Stimulated activated CD4-positive, alpha-beta T cell treated with anti-CD3 and anti-CD28 coated beads, Interleukin-1b, Interleukin-23, amount 100 ng/mL, for 4 hours (primary cell): ENCODE results near the gene ARID5A.
A peak's percentile ranks its signal among the peaks of the same experiment; 100 is the strongest.
"Not testable (repeated sequence)": the region's sequence is repeated elsewhere in the genome, so short reads cannot be mapped to it uniquely, and the experiment has no call there.

Experiments
- DNase-seq, 2 donors: peaks; one replicate each; pipeline ENCODE4 v3.0.0-alpha.2; 2020; ENCODE audit warnings: low read depth in 2 of 2

Gene ARID5A

DNA sequence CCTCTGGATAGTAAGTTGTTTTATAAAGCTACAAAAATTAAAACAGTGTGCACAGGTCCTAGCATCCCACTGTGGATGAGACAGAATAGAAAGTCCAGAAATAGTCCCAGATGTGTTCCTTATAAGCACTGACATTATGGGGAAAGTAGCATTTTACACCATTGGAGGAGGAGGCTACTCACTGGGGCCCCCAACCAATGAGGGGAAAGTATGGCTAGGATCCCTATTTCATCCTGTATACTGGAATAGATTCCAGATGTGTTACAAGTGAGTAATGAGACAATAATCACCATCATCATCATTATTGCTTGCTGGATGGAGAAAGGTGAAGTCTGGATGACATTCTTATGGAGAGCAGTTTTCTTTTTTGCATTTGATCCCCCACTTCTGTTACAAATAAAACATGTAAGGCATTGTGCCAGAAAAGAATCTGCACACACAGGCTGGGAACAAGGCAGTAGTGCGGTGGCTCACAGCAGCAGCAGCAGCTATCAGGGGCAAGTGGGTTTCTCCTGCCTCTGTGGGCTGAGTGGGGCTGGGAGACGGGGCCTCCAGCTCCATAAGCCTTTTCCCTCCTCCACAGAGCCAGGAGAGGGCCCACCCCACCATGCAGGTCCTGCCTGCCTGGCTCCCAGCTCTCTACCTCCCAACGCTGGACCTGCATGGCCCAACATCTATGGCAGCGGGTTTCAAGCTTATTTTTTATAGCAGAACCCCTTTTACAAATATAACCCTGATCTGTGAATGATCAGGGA lies 5.0 kb downstream of the ARID5A start:
- no peak for DNase-seq

- no peak for DNase-seq
These were observed 5.9 kb downstream of the ARID5A start for GRCh38 chr2:96542357-96542977.

- DNase-seq, result no peak
These were observed 9.8 kb downstream of the ARID5A start for GRCh38 chr2:96546321-96546720.

DNA sequence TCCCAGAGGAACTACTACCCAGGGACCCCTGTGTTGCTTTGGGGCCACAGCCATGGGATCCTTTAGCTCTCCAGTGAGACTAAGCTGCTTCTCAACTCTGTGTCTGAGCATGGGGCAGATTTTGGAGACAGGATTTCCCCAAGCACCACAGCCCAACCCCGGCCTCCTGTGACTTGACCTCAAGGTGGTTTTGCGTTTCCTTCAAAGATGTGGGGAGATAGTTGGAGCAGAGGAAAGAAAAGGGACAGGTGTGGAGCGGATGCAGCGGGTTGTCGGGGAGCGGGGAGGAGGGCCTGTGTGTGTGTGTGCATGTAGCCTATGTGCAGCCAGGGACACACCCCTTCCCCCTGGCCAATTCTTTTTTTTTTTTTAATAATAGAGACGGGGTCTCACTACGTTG lies 10.2 kb downstream of the ARID5A start:
- no peak for DNase-seq

DNA sequence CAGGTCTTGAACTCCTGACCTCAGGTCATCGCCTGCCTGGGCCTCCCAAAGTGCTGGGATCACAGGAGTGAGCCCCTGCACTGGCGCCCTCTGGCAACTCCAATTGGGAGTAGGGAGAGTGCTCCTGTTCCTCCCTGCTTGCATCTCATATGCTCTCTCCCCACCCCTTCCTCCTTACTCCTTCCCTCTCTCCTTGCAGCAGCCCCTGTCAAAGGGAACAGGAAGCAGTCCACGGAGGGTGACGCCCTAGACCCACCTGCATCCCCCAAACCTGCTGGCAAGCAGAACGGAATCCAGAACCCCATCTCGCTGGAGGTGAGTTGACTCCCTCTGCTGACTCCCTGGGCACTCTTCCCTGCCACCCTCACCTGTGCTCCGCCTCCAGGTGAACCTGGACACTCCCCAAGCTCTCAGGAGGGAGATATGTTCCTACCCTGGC lies 10.7 kb downstream of the ARID5A start:
- DNase-seq, result no peak

DNA sequence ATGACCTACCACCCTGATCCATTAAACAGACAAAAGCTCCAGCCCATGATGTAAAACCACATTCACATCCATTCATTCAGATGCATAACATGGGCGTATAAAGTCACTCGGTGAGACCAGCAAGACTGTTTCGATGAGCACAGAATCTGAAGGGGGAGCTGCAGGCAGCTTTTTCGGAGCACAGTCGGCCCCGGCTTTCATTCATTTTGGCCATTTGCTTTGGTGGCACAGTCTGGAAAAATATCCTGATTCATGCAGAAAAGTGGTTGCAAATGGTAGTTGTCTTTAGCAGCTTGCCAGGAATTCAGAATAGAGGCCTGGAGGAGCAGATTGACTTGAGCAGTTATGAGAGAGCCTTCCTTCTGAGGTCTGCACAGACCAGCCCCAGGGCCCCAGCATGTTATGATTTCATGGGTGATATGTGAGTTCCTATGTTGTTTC lies 11.2 kb downstream of the ARID5A start:
- DNase-seq, result no peak

DNA sequence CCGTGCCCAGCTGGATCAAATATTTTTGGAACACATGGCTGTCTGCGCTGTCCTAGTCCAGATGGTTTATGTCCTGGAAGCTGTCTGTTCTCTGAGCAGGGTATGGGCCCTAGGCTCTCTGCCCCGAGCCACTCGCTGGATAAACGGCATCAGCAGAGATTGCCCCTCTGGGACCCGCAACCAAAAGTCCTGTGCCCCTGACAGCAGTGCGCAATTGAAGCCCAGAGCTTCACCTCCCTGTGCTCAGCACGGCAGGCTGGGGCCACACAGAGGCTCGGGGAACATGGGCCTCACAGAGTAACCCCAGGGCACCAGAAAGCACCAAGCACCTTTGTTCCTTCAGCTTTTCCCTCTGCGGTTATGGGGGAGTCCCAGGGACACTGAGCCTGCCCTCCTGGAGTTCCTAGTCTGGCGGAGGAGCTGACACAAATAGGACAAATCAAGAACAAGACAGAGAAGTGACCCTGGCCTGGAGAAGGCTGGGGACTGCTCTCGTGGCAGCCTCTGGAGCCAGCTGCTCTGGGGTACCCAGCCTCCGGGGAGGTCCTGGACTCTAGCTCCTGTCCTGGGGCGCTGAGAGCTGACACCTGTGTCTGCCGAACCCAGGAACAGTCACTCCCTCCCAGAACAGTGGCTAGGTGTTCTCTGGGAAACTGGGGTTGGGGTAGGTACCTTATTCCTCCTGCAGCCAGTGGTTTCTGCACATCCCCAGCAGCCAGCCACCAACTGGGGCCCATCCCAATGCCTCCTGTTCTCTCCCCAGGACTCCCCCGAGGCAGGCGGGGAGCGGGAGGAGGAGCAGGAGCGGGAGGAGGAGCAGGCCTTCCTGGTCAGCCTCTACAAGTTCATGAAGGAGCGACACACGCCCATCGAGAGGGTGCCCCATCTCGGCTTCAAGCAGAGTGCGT lies 12.3 kb downstream of the ARID5A start:
- no peak for DNase-seq

DNA sequence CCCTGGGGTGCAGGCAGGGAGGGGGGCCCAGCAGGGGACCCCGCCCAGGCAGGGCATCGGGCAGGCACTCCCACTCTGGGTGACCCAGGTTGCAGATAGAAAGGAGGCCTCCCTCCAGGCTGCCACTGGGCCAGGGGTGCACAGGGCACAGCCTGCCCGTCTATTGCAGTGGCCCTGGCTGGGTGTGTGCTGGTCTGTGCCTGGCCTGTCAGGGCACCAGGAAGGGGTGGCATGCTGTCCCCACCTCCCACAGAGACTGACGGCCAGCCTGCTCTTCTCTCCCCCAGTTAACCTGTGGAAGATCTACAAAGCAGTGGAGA lies 12.9 kb downstream of the ARID5A start:
- no peak for DNase-seq

- DNase-seq, result no peak
These were observed 13.6 kb downstream of the ARID5A start for GRCh38 chr2:96549967-96550786.

- DNase-seq, result no peak
These were observed 14.4 kb downstream of the ARID5A start for GRCh38 chr2:96550787-96551604.

DNA sequence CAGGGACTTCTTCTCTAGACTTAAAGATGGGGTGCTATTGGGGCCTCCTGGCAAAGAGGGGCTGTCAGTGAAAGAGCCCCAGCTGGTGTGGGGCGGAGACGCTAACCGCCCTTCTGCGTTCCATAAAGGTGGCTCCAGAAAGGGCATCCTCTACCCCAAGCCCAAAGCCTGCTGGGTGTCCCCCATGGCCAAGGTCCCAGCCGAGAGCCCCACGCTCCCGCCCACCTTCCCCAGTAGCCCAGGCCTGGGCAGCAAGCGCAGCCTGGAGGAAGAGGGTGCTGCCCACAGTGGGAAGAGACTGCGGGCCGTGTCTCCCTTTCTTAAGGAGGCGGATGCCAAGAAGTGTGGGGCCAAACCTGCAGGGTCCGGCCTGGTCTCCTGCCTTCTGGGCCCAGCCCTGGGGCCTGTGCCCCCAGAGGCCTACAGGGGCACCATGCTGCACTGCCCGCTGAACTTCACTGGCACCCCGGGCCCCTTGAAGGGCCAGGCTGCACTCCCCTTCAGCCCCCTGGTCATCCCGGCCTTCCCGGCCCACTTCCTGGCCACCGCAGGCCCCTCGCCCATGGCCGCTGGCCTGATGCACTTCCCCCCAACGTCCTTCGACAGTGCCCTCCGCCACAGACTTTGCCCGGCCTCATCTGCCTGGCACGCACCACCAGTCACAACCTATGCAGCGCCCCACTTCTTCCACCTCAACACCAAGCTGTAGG lies 15.2 kb downstream of the ARID5A start:
- DNase-seq, result no peak

- DNase-seq, result no peak
These were observed 16.0 kb downstream of the ARID5A start for GRCh38 chr2:96552315-96553175.

GRCh38 chr2:96553176-96553956 lies 16.8 kb downstream of the ARID5A start:
- no peak for DNase-seq

- DNase-seq, result not testable (repeated sequence)
These were observed 17.4 kb downstream of the ARID5A start for GRCh38 chr2:96553957-96554292.

DNA sequence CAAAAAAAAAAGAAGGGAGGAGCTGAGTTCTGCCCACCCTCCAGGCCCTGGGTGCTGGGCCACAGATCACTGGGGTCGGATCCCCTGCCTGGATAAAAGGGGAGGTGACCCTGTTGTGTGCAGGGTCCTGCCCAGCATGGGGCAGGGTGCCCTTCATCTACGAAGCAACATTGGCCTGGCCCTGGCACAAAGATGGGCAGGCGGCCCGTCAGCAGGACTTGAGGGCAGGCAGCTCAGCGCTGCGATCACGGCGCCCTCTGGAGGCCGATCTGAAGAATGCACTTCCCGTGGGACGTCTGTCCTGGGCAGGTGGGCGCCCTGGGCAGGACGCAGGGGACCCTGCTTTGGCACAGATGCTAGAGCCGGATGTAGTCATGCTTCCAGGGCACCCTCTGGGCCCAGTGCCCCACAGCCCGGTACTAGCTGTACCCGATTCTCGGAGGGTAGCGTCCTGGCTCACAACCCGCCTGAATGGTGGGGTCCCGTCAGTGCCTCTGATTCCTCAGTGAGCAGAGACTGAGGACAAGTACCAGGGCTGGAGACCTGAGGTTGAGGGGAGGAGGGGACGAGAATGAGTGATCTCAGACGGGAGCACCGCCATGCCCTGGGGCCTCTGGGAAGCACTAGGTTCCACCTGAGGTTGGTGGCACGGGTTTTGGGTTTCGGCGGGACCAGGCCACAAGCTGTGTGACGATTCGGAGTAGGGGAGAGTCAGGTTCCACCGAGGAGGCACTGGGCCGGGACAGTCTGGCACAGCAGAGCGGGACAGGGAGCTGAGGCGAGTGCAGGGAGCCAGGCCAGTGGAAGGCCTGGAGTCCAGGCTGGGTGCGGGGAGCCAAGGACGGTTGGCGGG lies 18.0 kb downstream of the ARID5A start:
- peak; percentile 54 to 63 for DNase-seq

DNA sequence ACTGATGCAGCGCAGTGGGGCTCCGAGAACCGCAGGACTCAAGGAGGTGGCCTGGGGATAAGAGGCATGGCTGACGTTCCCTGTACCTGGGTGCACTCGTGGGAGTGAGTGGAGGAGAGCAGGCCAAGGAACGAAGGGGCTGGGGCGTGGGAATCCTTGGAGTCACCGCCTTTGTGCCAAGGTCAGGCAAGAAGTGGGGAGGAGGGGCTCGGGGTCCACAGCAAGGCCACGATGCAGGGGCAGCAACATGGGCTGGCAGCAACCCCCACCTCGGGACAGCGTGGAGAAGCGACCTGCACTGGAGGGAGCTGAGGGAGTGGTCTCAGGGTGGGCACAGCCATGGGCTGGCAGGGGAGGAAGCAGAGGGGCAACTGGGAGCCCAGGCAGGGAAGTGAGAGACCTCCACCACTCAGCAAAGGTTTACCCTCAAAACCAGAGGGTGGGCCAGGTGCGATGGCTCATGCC lies 18.6 kb downstream of the ARID5A start:
- no peak for DNase-seq
